H4 (cell line): Measurements from ENCODE around the gene TBC1D1. TPM values are rescaled to one million over a fixed set of nuclear protein-coding genes. Genes with fewer than 3 reads are reported as not detected.
A peak's percentile ranks its signal among the peaks of the same experiment; 100 is the strongest.

Experiments used
- DNase-seq: peaks from one replicate; pipeline ENCODE4 v3.0.0-alpha.2; 2015; ENCODE audit warnings: low spot score
- total RNA-seq: library from RNA; depleted of rRNA; stranded (reverse); fragments of >200 nt; shearing (Covaris generic); gene quantifications from 2 replicates; pipeline ENCODE4 v1.2.3, GENCODE V29; 2014

TBC1D1 gene
- total RNA-seq, 1 experiment from 2014 or later = 110 TPM

- DNase-seq = peak; percentile 82
Observed at GRCh38 chr4:38145741-38146140, 254.9 kb downstream of the TBC1D1 start.

DNA sequence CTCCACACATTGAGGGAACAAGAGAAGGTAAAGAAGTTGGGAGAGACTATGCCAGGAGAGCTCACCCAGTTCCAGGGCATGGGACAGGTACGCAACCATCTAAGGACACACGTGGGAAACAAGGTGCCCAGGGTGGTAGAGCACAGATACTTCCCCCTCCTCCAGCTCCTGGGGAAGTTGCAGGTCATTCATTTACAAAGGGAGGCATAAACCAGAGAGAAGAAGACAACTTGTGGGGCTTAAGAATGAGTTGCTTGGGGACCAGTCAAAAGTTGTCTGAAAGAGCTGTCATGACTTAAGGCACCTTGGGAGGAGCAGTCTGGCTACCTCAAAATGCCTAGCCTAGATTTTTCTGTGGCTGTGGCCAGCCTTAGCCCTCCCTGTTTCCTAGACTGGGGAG, 255.5 kb downstream of the TBC1D1 start:
- DNase-seq = no peak

DNA sequence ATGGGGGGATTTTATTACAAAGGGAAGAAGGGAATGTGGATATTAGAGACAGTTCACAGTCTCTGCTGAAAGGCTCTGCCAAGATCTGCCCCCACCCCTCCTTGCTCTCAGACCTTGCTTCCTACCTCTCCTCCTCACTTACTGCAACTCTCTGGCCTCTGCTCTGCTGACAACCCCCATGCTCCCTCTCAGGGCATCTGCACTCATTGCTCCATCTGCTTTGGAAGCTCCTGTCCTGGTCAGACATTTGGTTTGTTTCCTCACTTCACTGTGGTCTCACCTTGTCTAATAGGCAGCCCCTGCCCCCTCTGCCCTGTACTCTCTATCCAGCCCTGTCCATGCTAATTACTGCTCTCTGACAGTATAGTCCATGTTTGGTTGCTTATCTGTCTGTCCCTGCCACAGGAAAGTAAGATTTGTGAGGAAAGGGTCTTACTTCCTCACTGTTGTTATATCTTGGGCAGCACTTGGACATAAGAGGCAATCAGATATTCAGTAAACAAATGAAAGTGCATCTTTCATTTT, 258.6 kb downstream of the TBC1D1 start:
- DNase-seq = peak; percentile 62

DNA sequence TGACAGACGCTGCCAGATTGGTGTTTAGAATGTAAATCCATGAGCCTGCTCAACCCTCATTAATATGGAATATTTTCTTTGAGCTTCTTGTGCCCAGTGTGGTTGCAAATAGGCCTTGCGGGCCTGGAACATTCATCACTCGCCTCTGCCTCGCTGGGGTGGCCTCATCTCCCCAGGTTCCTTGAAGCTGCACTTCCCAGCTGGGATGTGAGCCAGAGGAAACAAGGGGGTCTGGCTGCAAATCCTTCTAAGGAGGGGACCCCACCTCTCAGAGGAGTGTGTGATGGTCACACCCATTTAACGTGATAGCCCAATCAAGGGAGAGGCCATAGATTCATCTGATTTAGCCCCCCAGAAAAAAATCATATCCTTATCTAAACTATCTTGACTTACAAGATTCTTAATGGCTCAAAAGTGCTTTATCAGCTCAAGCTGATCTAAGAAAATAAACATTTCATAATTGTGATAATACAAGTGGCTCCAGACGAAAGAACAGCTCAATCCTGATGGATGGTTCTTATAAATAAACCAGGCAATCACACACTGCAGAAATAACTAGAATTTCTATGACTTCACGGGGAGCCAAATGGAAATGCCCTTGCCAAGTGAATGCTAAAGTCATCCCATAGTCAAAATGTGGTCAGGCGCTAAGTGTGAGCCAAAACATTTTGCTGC, 259.2 kb downstream of the TBC1D1 start:
- DNase-seq = peak; percentile 94

GRCh38 chr4:38150766-38151165, 259.9 kb downstream of the TBC1D1 start:
- DNase-seq = peak; percentile 57

DNA sequence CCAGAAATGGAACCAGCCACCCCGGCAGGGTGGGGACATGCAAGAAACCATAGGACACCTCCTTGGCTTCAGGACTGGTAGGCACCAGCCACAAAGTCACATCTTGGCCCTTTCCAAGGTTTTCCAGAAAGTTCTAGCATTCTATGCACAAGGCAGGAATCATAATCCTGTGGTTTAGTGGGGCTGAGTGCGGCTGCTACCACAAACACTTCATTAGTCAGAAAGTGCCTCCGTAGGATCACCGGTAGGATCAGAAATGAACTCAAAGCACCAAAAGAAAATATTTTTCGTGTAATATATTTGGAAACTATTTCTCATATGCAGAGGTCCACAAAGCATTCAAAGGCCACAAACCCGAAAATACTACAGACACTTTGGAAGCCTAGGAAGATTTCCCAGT, 261.0 kb downstream of the TBC1D1 start:
- no peak for DNase-seq

DNA sequence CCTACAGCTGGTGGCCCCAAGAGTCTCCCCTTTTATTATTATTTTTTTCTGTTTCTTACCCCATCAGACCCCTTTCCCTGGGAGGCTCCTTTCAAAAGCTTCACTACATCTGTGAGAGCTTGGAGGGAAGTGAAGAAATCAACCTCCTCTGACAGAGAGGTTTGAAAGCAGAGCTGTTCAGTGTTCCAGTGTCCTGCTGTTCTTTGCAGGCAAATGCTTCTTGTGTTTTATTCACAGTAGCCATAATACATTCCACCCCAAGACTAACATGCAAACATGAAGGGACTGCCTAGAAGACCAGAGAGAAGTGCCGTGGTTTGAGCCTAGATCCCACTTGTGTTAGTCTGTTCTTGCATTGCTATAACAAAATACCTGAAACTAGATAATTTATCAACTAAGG, 261.4 kb downstream of the TBC1D1 start:
- no peak for DNase-seq

DNA sequence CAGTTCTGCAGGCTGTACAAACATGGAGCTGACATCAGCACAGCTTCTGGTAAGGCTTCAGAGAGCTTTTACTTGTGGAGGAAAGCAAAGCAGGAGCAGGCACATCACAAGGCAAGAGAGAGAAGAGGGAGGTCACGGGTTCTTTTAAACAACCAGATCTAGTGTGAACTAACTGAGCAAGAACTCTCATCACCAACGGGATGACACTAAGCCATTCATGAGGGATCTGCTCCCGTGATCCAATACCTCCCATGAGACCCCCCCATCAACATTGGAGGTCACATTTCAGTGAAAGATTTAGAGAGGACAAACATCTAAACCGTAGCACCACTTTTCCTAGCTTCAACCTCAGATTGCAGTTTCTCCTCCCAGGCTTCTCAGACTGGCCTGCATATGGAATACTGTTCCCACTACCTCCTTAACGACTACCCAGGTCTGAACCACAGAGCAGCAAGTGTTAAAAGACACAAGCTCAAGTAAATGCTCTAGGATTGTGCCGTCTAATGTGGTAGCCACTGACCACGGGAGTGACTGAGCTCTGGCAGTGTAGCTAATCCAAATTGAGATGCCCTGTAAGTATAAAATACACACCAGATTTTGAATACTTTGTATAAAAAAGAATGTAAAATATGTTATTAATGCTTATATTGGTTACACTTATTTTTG, 262.0 kb downstream of the TBC1D1 start:
- no peak for DNase-seq

- DNase-seq = no peak
Observed at GRCh38 chr4:38153387-38153760, 262.5 kb downstream of the TBC1D1 start.

DNA sequence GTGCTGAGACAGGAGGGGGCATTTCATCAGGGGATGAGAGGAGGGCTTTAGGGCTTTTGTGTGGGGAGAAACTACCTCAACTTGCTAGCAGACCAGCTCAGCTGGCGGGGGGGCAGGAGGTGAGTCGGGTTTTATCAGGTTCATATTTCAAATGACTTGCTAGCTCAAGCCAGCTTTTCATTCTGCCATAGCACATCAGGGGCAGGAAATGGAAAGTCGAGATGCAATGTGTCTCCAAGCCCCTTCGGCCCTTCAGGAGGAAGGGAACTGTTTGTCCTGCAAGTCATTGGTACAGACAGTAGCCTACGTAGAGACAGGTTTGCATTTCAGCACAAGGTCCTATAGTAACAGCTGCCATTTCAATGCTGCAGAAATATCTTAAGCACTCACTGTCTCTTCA, 263.4 kb downstream of the TBC1D1 start:
- no peak for DNase-seq

DNA sequence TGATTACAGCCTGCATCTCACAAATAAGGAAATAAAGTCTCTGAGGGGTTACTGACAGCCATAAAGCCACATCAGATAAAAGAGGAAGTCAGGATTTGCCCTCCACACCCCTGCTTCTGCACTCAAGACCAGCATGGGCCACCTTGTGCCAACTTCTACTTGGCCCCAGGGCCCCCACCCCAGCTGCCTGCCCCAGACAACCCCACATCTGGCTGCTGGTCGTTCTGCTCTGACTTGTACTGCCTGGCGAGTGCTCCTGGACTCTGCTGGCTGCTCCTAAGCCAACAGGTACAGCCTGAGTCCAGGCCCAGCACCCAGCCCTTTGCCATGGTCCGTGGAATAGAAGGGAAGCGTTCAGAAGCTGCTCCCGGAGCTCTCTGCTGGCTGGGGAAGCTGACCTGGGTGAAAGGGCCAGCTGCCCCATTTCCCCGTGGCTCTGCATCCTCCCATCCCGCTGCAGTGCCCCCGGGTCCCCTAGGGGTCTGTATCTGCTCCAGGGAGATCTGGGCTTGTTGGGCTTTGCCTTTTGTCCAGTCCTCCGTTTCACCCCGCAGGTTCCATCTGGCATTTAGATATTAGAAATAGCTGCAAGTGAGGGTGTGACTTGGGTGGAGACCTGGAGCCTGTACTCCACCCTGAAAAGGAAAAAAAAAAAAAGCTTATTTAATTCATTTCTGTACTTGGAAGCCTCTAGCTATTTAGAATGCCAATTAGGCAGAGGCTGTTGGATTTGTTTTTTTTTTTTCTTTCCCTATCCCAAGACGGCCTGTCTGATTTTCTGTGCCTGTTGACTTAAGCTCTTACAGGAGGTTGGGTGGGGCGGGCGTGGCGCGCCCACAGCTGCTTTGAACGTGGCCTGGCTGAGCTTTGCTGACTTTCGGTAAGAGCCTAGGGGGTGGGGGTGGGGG, 264.1 kb downstream of the TBC1D1 start:
- DNase-seq = peak; percentile 79

DNA sequence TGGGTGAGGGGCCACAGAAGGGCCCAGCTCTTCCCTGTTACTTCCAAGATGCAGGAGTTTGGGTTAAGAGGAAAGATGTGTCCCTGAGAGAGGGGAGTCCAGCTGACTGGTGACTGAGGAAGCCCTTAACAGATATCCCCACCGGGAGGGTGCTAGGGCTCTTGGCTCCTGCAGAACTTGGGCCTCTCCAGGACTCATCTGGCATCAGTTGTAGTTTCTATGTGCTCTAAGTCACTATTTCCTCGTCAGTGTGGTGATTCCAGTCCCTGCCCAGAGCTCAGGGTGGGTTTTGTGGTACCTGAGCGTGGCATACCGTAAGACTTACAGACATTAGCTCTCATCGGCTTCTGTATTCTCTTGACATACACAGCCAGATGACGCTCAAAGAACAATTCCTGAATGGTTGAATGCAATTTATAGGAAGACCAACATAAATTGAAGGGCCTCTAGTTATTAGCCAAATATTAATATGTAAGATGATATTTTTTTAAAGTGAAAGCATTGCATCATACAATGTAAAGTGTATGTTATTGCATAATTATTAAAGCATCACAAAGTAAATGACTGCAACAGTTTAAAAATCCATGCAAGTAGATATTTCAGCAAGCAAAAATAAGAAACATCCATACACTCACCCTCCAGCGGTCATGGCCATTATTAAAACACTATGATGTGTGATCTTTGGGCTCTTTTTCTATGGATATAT, 264.9 kb downstream of the TBC1D1 start:
- DNase-seq = no peak

DNA sequence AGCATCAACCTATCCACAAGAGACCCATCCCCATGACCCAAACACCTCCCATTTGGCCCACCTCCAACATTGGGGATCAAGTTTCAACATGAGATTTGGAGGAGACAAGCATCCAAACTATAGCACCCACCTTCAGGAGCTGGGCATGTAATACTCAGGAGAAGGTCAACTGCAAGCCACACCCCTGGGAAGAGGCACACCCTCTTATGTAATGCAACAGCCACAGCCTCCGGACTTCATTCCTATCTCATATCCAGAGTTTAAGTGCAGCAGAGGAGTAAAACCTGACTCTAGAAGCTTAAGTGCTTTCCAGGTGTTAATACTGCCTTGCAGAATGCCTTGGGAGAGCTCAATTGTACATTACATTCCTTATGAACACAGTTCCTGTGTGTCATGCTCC, 266.7 kb downstream of the TBC1D1 start:
- DNase-seq = no peak

DNA sequence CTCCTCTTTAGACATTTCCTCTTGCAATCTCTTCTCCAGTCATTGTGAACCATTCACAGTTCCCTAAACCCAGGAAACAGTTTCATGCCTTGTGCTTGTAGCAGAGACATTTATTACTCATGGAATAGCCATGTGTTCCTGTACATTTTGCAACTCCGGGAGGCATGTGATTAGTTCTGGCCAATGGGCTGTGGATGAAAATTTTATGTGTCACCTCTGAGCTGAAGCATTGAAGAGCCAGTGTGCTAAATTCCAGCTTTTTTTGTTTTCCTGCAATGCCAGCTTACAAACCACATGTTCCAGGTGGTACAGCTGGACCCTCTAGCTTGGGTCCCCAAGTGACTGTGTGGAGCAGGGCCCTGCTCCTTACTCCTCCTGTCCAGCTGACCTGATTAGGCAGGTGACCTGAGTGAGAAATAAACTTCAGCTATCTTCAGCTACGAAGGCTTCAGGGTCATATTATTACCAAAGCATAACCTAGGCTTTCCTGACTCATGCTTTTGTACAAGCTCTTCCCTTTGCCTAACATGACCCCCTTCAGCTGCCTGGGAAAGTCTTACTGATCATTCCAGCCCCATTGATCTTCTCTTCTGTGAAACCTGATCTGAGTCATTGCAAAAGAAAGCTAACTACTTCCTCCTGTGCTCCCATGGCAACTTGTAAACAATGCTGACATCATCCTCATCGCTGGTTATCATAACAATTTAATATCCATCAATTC, 269.8 kb downstream of the TBC1D1 start:
- peak; percentile 69 for DNase-seq

GRCh38 chr4:38161208-38162113, 270.6 kb downstream of the TBC1D1 start:
- DNase-seq = no peak

DNA sequence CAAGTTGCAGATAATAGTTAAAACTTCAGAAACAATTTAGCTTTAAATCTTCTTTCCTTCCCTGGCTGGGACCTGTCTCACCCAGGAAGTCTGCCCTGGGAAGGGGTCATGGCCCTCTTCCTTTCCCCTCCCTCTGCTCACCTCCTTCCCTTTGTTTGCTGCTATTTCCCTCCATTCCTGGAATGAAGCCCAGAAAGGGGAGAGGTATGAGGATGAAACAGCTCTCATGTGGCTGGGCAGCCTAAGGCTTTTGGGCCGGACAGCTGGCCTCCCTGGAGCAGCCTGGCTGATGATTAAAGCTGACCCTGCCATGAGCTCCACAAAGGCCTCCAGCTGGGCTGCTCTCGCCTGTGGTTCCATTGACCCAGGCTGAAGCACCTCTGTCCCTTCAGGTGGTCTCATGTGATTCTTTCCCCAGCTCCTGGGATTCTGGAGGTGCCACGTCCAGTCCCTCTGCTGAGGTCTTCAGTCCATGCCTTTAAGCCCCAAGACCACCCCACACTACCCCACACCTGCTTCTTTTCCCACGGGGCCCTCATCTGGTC, 271.4 kb downstream of the TBC1D1 start:
- peak; percentile 86 for DNase-seq

DNA sequence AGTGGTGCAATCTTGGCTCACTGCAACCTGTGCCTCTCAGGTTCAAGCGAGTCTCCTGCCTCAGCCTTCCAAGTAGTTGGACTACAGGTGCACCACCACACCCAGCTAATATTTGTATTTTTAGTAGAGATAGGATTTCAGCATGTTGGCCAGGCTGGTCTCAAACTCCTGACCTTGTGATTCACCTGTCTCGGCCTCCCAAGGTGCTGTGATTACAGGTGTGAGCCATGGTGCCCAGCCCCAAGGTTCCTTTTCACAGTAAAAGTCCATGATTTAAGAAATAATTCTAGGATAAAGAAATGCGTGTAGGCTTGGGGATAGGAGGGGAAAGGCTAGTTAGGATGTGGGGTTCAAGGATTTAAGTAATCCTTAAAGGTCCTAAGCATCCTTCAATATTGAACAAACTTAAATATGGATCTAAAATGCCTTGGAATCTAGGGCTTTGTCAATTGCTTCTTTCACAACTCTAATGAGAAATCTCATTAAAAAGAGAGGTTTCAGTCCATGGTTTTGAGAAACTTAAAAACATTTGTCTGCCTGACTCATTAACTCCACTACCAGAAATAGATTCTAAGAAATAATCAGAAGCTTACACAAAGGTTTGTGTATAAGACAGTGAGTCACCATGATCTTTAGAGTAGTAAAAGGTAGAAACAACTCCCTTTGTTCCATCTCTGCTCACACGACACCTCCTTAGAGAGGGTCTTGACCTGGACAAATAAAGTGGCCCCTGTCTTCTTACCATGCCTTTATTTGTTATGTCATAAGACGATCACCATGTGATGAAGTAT, 272.5 kb downstream of the TBC1D1 start:
- DNase-seq = peak; percentile 49

GRCh38 chr4:38164346-38164745, 273.5 kb downstream of the TBC1D1 start:
- DNase-seq = no peak

DNA sequence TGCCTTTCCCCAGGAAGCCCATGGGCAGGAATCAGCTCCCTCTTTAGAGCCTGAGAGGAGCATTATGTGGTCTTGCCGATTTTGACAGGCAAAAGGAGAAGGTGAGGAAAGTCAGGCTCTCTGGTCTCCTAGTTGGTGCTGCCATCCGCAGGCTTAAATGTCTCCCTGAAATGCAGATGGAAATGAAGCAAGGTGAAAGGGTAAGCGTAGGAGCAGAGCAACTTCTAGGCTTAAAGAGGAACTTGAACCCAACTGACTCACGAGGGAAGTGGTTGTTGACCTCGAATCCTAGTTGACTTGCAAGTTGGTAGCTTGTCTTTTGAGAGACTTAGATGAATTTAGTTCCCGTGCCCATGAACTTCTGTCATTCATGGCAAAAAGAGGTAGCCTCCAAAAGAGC, 275.2 kb downstream of the TBC1D1 start:
- DNase-seq = no peak
